SU-DHL-6 (cell line): ENCODE results near the gene ATP6V0C.

Experiments
- EZH2phosphoT487 ChIP-seq: fragments of 200-600 bp; sonication (generic), shearing (Covaris generic); conservative IDR thresholded peaks from 2 replicates; pipeline ENCODE4 v1.6.1; 2018; ENCODE audit warnings: mild to moderate bottlenecking, antibody characterized with exemption, low read length, moderate library complexity, mixed read lengths
- TF ChIP-seq, protein P1 (sequence below): fragments of 200-600 bp; sonication (generic); IDR thresholded peaks from one replicate; pipeline ENCODE4 v1.5.1; 2017; ENCODE audit warnings: antibody characterized with exemption, mild to moderate bottlenecking, low read length, moderate library complexity; ENCODE audit not compliant: insufficient read depth, poor library complexity, severe bottlenecking

DNA sequence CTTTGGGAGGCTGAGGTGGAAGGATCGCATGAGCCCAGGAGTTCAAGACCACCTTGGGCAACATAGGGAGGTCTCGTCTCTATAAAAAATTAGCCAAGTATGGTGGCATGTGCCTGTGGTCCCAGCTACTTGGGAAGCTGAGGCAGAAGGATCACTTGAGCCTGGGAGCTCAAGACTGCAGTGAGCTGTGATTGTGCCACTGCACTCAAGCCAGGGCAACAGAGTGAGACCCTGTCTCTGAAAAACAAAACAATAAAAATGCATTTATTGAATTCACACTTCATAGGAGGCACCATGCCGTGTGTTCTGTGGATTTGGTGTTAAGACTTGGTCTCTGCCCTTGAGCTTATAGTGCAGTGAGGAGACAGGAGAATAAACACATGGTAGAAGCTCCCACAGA, 36.4 kb upstream of the ATP6V0C start:
- TF ChIP-seq, protein P1, sequence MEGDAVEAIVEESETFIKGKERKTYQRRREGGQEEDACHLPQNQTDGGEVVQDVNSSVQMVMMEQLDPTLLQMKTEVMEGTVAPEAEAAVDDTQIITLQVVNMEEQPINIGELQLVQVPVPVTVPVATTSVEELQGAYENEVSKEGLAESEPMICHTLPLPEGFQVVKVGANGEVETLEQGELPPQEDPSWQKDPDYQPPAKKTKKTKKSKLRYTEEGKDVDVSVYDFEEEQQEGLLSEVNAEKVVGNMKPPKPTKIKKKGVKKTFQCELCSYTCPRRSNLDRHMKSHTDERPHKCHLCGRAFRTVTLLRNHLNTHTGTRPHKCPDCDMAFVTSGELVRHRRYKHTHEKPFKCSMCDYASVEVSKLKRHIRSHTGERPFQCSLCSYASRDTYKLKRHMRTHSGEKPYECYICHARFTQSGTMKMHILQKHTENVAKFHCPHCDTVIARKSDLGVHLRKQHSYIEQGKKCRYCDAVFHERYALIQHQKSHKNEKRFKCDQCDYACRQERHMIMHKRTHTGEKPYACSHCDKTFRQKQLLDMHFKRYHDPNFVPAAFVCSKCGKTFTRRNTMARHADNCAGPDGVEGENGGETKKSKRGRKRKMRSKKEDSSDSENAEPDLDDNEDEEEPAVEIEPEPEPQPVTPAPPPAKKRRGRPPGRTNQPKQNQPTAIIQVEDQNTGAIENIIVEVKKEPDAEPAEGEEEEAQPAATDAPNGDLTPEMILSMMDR: no peak
- TF ChIP-seq EZH2phosphoT487: no peak
